ENCODE results near the gene ESR2.
"Not testable (repeated sequence)": the region's sequence is repeated elsewhere in the genome, so short reads cannot be mapped to it uniquely, and the experiment has no call there.

The ESR2 gene

GRCh38 chr14:64038841-64039542 lies 255.2 kb downstream of the ESR2 start:
- DNase-seq (ENCODE audit: insufficient read length) (no peak), FAIRE-seq (no peak)
- TF ChIP-seq POLR2AphosphoS5 (IDR thresholded peaks at IDR 0.05; ENCODE audit: low read depth, low read length) = no peak
- no peak for TF ChIP-seq POLR2A (IDR thresholded peaks at IDR 0.05; ENCODE audit: low read depth, low read length)
- TF ChIP-seq TAF1 (IDR thresholded peaks at IDR 0.05; ENCODE audit: borderline replicate concordance, low read depth, low read length) = no peak

- FAIRE-seq = not testable (repeated sequence)
These were observed 256.1 kb downstream of the ESR2 start for GRCh38 chr14:64037869-64038745.

GRCh38 chr14:64035143-64035542 lies 259.0 kb downstream of the ESR2 start:
- DNase-seq (ENCODE audit: insufficient read length) = no peak
- TF ChIP-seq TAF1 (IDR thresholded peaks at IDR 0.05; ENCODE audit: borderline replicate concordance, low read depth, low read length) (no peak), POLR2AphosphoS5 (IDR thresholded peaks at IDR 0.05; ENCODE audit: low read depth, low read length) (no peak), POLR2A (IDR thresholded peaks at IDR 0.05; ENCODE audit: low read depth, low read length) (no peak)
- FAIRE-seq = no peak

More at GRCh38 chr14:64037869-64038745, 256.1 kb downstream of the ESR2 start:
- DNase-seq (ENCODE audit: insufficient read length) = not testable (repeated sequence)
